Endothelial cell of umbilical vein (primary cell): ENCODE data around the gene SYNPO.

Source experiments
- CTCF ChIP-seq, 2 donors: IDR thresholded peaks; 1 replicate in 1 of 2; 2 replicates in 1 of 2; pipeline ENCODE4 v1.5.1; 2011; ENCODE audit warnings: low read length in 2 of 2, mild to moderate bottlenecking in 2 of 2, moderate library complexity in 2 of 2, control low read depth in 1 of 2, inconsistent platforms in 1 of 2, low read depth in 1 of 2; ENCODE audit not compliant: insufficient read depth in 1 of 2; ENCODE audit errors: extremely low read depth in 1 of 2
- POLR2AphosphoS5 ChIP-seq: IDR thresholded peaks from 2 replicates; pipeline ENCODE4 v1.6.1; 2012; ENCODE audit warnings: low read depth, mild to moderate bottlenecking, control low read depth, low read length, moderate library complexity; ENCODE audit not compliant: insufficient read depth

- TF ChIP-seq CTCF (IDR thresholded peaks at IDR 0.05; ENCODE audit: extremely low read depth in 1 of 2, insufficient read depth in 1 of 2, low read depth in 1 of 2, low read length in 2 of 2) (no peak), POLR2AphosphoS5 (no peak)
Measured at GRCh38 chr5:150638053-150638444, 2.4 kb upstream of the SYNPO start.
